Measurements from ENCODE around the gene FGF2.

FGF2 gene

GRCh38 chr4:122890147-122890795 lies 63.6 kb downstream of the FGF2 start:
- no peak for DNase-seq (ENCODE audit: low read depth in 2 of 2)

GRCh38 chr4:122894827-122895226 lies 68.2 kb downstream of the FGF2 start:
- DNase-seq (ENCODE audit: low read depth in 2 of 2) = no peak

- no peak for DNase-seq (ENCODE audit: low read depth in 2 of 2)
Observed at GRCh38 chr4:122895336-122895995, 68.8 kb downstream of the FGF2 start.

GRCh38 chr4:122896270-122896669 lies 69.6 kb downstream of the FGF2 start:
- no peak for DNase-seq (ENCODE audit: low read depth in 2 of 2)

GRCh38 chr4:122898370-122899150 lies 71.9 kb downstream of the FGF2 start:
- DNase-seq (ENCODE audit: low read depth in 2 of 2) = no peak

- DNase-seq (ENCODE audit: low read depth in 2 of 2) = no peak
Observed at GRCh38 chr4:122899682-122900081, 73.1 kb downstream of the FGF2 start.

- no peak for DNase-seq (ENCODE audit: low read depth in 2 of 2)
Observed at GRCh38 chr4:122900314-122900713, 73.7 kb downstream of the FGF2 start.

GRCh38 chr4:122901247-122902010 lies 74.8 kb downstream of the FGF2 start:
- no peak for DNase-seq (ENCODE audit: low read depth in 2 of 2)

GRCh38 chr4:122903766-122904288 lies 77.2 kb downstream of the FGF2 start:
- no peak for DNase-seq (ENCODE audit: low read depth in 2 of 2)

GRCh38 chr4:122906859-122907305 lies 80.3 kb downstream of the FGF2 start:
- DNase-seq (ENCODE audit: low read depth in 2 of 2) = no peak

GRCh38 chr4:122908223-122908622 lies 81.6 kb downstream of the FGF2 start:
- DNase-seq (ENCODE audit: low read depth in 2 of 2) = no peak

- DNase-seq (ENCODE audit: low read depth in 2 of 2) = no peak
Observed at GRCh38 chr4:122909683-122910082, 83.1 kb downstream of the FGF2 start.

GRCh38 chr4:122911588-122911987 lies 85.0 kb downstream of the FGF2 start:
- no peak for DNase-seq (ENCODE audit: low read depth in 2 of 2)

- no peak for DNase-seq (ENCODE audit: low read depth in 2 of 2)
Observed at GRCh38 chr4:122912810-122913575, 86.4 kb downstream of the FGF2 start.

GRCh38 chr4:122914292-122914904 lies 87.8 kb downstream of the FGF2 start:
- DNase-seq (ENCODE audit: low read depth in 2 of 2) = no peak

GRCh38 chr4:122914938-122915337 lies 88.3 kb downstream of the FGF2 start:
- no peak for DNase-seq (ENCODE audit: low read depth in 2 of 2)

GRCh38 chr4:122917731-122918130 lies 91.1 kb downstream of the FGF2 start:
- no peak for DNase-seq (ENCODE audit: low read depth in 2 of 2)

GRCh38 chr4:122920473-122920872 lies 93.8 kb downstream of the FGF2 start:
- DNase-seq (ENCODE audit: low read depth in 2 of 2) = no peak

GRCh38 chr4:122921300-122921699 lies 94.7 kb downstream of the FGF2 start:
- DNase-seq (ENCODE audit: low read depth in 2 of 2) = no peak
